HEK293 (cell line): ENCODE data around the gene ADAMTS10.

Experiments used
- CTCF ChIP-seq: fragments of 450-650 bp; formaldehyde crosslinking; IDR thresholded peaks from 2 replicates; pipeline ENCODE4 v1.5.1; 2016; ENCODE audit warnings: missing biosample characterization, missing genetic modification characterization
- GLIS1 ChIP-seq: fragments of 450-650 bp; formaldehyde crosslinking; IDR thresholded peaks from 2 replicates; pipeline ENCODE4 v1.5.1; 2016; ENCODE audit warnings: missing biosample characterization, missing genetic modification characterization
- HOXA7 ChIP-seq: sonication (generic); formaldehyde crosslinking; IDR thresholded peaks from 2 replicates; pipeline ENCODE4 v1.8.1; 2022; ENCODE audit warnings: missing genetic modification reagents, borderline replicate concordance
- HOXC10 ChIP-seq: sonication (generic); formaldehyde crosslinking; IDR thresholded peaks from 2 replicates; pipeline ENCODE4 v1.8.1; 2023; ENCODE audit warnings: mild to moderate bottlenecking, missing genetic modification reagents
- KLF1 ChIP-seq: fragments of 450-650 bp; formaldehyde crosslinking; IDR thresholded peaks from 2 replicates; pipeline ENCODE4 v1.5.1; 2016; ENCODE audit warnings: missing biosample characterization, missing genetic modification characterization
- KLF16 ChIP-seq: fragments of 450-650 bp; formaldehyde crosslinking; IDR thresholded peaks from 2 replicates; pipeline ENCODE4 v1.5.1; 2017; ENCODE audit warnings: missing biosample characterization, missing genetic modification characterization
- RBAK ChIP-seq: fragments of 450-650 bp; formaldehyde crosslinking; IDR thresholded peaks from 2 replicates; pipeline ENCODE4 v1.5.1; 2016; ENCODE audit warnings: missing biosample characterization, missing genetic modification characterization
- SETDB1 ChIP-seq: IDR thresholded peaks from one replicate; pipeline ENCODE4 v1.6.1; 2017; ENCODE audit warnings: mild to moderate bottlenecking, low read length, moderate library complexity, mixed read lengths; ENCODE audit not compliant: insufficient read length
- TRIM28 ChIP-seq: IDR thresholded peaks from 2 replicates; pipeline ENCODE4 v1.6.1; 2011; ENCODE audit warnings: low read length, control low read depth, borderline replicate concordance
- ZBTB10 ChIP-seq: fragments of 450-650 bp; formaldehyde crosslinking; IDR thresholded peaks from 2 replicates; pipeline ENCODE4 v1.5.1; 2016; ENCODE audit warnings: missing biosample characterization, missing genetic modification characterization
- ZFP3 ChIP-seq: fragments of 450-650 bp; formaldehyde crosslinking; IDR thresholded peaks from 2 replicates; pipeline ENCODE4 v1.5.1; 2016; ENCODE audit warnings: low read depth, missing biosample characterization, missing genetic modification characterization
- ZIC2 ChIP-seq: fragments of 450-650 bp; formaldehyde crosslinking; IDR thresholded peaks from 2 replicates; pipeline ENCODE4 v1.5.1; 2016; ENCODE audit warnings: missing biosample characterization, missing genetic modification characterization
- ZNF114 ChIP-seq: fragments of 450-650 bp; formaldehyde crosslinking; IDR thresholded peaks from 2 replicates; pipeline ENCODE4 v1.5.0; 2017; ENCODE audit warnings: missing biosample characterization, missing genetic modification characterization
- ZNF16 ChIP-seq: fragments of 450-650 bp; formaldehyde crosslinking; IDR thresholded peaks from 2 replicates; pipeline ENCODE4 v1.5.1; 2016; ENCODE audit warnings: low read depth, missing biosample characterization, missing genetic modification characterization
- ZNF2 ChIP-seq: fragments of 450-650 bp; formaldehyde crosslinking; IDR thresholded peaks from 2 replicates; pipeline ENCODE4 v1.5.1; 2016; ENCODE audit warnings: missing biosample characterization, missing genetic modification characterization
- ZNF26 ChIP-seq: fragments of 450-650 bp; formaldehyde crosslinking; IDR thresholded peaks from 2 replicates; pipeline ENCODE4 v1.5.1; 2016; ENCODE audit warnings: missing biosample characterization, missing genetic modification characterization
- ZNF391 ChIP-seq: fragments of 450-650 bp; formaldehyde crosslinking; IDR thresholded peaks from 2 replicates; pipeline ENCODE4 v1.5.1; 2016; ENCODE audit warnings: low read depth, missing biosample characterization, missing genetic modification characterization, borderline replicate concordance
- ZNF398 ChIP-seq: fragments of 450-650 bp; formaldehyde crosslinking; IDR thresholded peaks from 2 replicates; pipeline ENCODE4 v1.5.1; 2017; ENCODE audit warnings: missing biosample characterization, missing genetic modification characterization
- ZNF433 ChIP-seq: fragments of 450-650 bp; formaldehyde crosslinking; IDR thresholded peaks from 2 replicates; pipeline ENCODE4 v1.5.1; 2016; ENCODE audit warnings: missing biosample characterization, missing genetic modification characterization, low read depth
- ZNF488 ChIP-seq: fragments of 450-650 bp; formaldehyde crosslinking; IDR thresholded peaks from 2 replicates; pipeline ENCODE4 v1.5.1; 2016; ENCODE audit warnings: missing biosample characterization, missing genetic modification characterization
- ZNF510 ChIP-seq: fragments of 450-650 bp; formaldehyde crosslinking; IDR thresholded peaks from 2 replicates; pipeline ENCODE4 v1.5.1; 2018; ENCODE audit warnings: mild to moderate bottlenecking, missing genetic modification characterization, missing biosample characterization; ENCODE audit not compliant: insufficient replicate concordance
- ZNF513 ChIP-seq: fragments of 450-650 bp; IDR thresholded peaks from 2 replicates; pipeline ENCODE4 v1.5.1; 2018; ENCODE audit warnings: missing biosample characterization, missing genetic modification characterization
- ZNF514 ChIP-seq: fragments of 450-650 bp; formaldehyde crosslinking; IDR thresholded peaks from 2 replicates; pipeline ENCODE4 v1.5.1; 2016; ENCODE audit warnings: missing biosample characterization, missing genetic modification characterization
- ZNF521 ChIP-seq: fragments of 450-650 bp; formaldehyde crosslinking; IDR thresholded peaks from 2 replicates; pipeline ENCODE4 v1.5.1; 2017; ENCODE audit warnings: missing biosample characterization, mild to moderate bottlenecking, missing genetic modification characterization
- ZNF549 ChIP-seq: fragments of 450-650 bp; IDR thresholded peaks from 2 replicates; pipeline ENCODE4 v1.5.1; 2018; ENCODE audit warnings: missing biosample characterization, missing genetic modification characterization, mild to moderate bottlenecking, inconsistent platforms, moderate library complexity
- ZNF555 ChIP-seq: fragments of 450-650 bp; formaldehyde crosslinking; conservative IDR thresholded peaks from 2 replicates; pipeline ENCODE4 v1.5.1; 2017; ENCODE audit warnings: missing biosample characterization, mild to moderate bottlenecking, missing genetic modification characterization, inconsistent platforms
- ZNF580 ChIP-seq: fragments of 450-650 bp; formaldehyde crosslinking; IDR thresholded peaks from 2 replicates; pipeline ENCODE4 v1.5.1; 2016; ENCODE audit warnings: missing biosample characterization, missing genetic modification characterization
- ZNF585B ChIP-seq: fragments of 450-650 bp; formaldehyde crosslinking; IDR thresholded peaks from 2 replicates; pipeline ENCODE4 v1.5.1; 2016; ENCODE audit warnings: missing biosample characterization, missing genetic modification characterization
- ZNF610 ChIP-seq: fragments of 450-650 bp; formaldehyde crosslinking; IDR thresholded peaks from 2 replicates; pipeline ENCODE4 v1.5.1; 2016; ENCODE audit warnings: missing biosample characterization, missing genetic modification characterization, borderline replicate concordance
- ZNF626 ChIP-seq: fragments of 450-650 bp; sonication (Bioruptor Pico); formaldehyde crosslinking; IDR thresholded peaks from 2 replicates; pipeline ENCODE4 v1.5.1; 2018; ENCODE audit warnings: missing biosample characterization, missing genetic modification characterization, inconsistent platforms

Gene ADAMTS10

GRCh38 chr19:8654591-8655339 is 44.2 kb upstream of the ADAMTS10 start (continued):
- TF ChIP-seq ZNF521 = no peak
- TF ChIP-seq ZNF114 (tag by site-specific recombination) = no peak
- no peak for TF ChIP-seq KLF1 (tag by site-specific recombination)
- no peak for TF ChIP-seq ZNF391 (tag by site-specific recombination)
- no peak for TF ChIP-seq HOXA7
- no peak for TF ChIP-seq SETDB1
- TF ChIP-seq ZFP3 (tag by site-specific recombination) = no peak
- TF ChIP-seq ZNF555 (tag by site-specific recombination) = no peak
- no peak for TF ChIP-seq ZNF510 (tag by site-specific recombination)
- no peak for TF ChIP-seq HOXC10
- no peak for TF ChIP-seq RBAK (tag by site-specific recombination)
- peak; percentile 80 for TF ChIP-seq CTCF (tag by site-specific recombination)
- no peak for TF ChIP-seq ZNF626
- no peak for TF ChIP-seq ZNF514 (tag by site-specific recombination)
- TF ChIP-seq TRIM28 = no peak
- no peak for TF ChIP-seq ZNF26 (tag by site-specific recombination)
- no peak for TF ChIP-seq ZNF549 (tag by site-specific recombination)
- TF ChIP-seq KLF16 (tag by site-specific recombination) = no peak
- TF ChIP-seq ZNF2 = peak; percentile 44; the same call in 1 of the 2 replicates
- TF ChIP-seq ZIC2 (tag by site-specific recombination) = peak; percentile 53
- peak; percentile 10; the same call in 1 of the 2 replicates for TF ChIP-seq GLIS1
- TF ChIP-seq ZNF580 (tag by site-specific recombination) = 0 out of 2 replicates have a peak, but pooled peaks have one; percentile 47
- peak; percentile 98 for TF ChIP-seq ZNF16 (tag by site-specific recombination)
- no peak for TF ChIP-seq ZBTB10 (tag by site-specific recombination)
- TF ChIP-seq ZNF610 (tag by site-specific recombination) = no peak
- no peak for TF ChIP-seq ZNF398 (tag by site-specific recombination)
- no peak for TF ChIP-seq ZNF488 (tag by site-specific recombination)
- no peak for TF ChIP-seq ZNF513
- no peak for TF ChIP-seq ZNF433 (tag by site-specific recombination)
- no peak for TF ChIP-seq ZNF585B (tag by site-specific recombination)
